NCI-H82 treated with DMSO at 0.1 percent for 48 hours (cell line): ENCODE data around the gene ARHGAP8.
"Not testable (repeated sequence)": the region's sequence is repeated elsewhere in the genome, so short reads cannot be mapped to it uniquely, and the experiment has no call there.

Experiments
- DNase-seq: peaks from one replicate; lab custom pipeline; 2025; ENCODE audit not compliant: unreplicated experiment; lab: John Stamatoyannopoulos, UW

The ARHGAP8 gene

GRCh38 chr22:44850946-44851345 lies 98.6 kb downstream of the ARHGAP8 start:
- DNase-seq = no peak

GRCh38 chr22:44854641-44855040 lies 102.3 kb downstream of the ARHGAP8 start:
- not testable (repeated sequence) for DNase-seq

DNA sequence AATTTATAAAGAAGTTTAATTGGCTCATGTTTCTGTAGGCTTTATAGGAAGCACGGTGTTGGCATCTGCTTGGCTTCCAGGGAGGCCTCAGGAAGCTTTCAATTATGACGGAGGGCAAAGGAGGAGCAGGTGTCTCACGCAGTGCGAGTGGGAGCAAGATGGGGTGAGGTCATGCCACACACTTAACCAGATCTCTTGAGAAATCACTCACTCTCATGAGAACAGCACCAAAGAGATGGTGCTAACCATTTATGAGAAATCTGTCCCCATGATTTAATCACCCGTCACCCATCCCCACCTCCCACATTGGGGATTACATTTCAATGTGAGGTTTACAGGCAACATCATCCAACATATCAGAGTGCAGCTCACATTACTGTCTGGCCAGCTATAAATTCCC lies 103.5 kb downstream of the ARHGAP8 start:
- no peak for DNase-seq

DNA sequence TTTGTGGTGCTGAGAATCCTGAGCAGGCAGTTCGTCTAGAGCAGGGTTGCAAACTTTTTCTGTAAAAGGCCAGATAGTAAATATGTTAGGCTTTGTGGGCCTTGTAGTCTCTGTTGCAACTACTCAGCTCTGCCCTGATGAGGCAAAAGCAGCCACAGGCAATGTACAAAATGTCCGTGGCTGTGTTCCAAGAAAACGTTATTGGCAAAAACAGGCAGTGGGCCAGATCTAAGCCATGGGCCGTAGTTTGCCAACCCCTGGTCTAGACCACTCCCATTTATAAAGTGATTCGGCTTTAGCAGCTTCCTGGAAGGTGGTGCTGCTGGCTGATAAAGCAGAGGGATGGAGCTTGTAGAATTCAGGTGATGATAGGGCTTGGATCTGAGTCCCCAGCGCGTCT lies 106.4 kb downstream of the ARHGAP8 start:
- DNase-seq = not testable (repeated sequence)

GRCh38 chr22:44859641-44860040 lies 107.3 kb downstream of the ARHGAP8 start:
- no peak for DNase-seq

GRCh38 chr22:44860311-44860710 lies 107.9 kb downstream of the ARHGAP8 start:
- peak; percentile 59 for DNase-seq

GRCh38 chr22:44861245-44861644 lies 108.9 kb downstream of the ARHGAP8 start:
- no peak for DNase-seq

DNA sequence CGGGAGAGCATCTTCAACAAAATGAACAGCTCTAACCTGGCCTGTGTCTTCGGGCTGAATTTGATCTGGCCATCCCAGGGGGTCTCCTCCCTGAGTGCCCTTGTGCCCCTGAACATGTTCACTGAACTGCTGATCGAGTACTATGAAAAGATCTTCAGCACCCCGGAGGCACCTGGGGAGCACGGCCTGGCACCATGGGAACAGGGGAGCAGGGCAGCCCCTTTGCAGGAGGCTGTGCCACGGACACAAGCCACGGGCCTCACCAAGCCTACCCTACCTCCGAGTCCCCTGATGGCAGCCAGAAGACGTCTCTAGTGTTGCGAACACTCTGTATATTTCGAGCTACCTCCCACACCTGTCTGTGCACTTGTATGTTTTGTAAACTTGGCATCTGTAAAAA lies 109.9 kb downstream of the ARHGAP8 start:
- no peak for DNase-seq

DNA sequence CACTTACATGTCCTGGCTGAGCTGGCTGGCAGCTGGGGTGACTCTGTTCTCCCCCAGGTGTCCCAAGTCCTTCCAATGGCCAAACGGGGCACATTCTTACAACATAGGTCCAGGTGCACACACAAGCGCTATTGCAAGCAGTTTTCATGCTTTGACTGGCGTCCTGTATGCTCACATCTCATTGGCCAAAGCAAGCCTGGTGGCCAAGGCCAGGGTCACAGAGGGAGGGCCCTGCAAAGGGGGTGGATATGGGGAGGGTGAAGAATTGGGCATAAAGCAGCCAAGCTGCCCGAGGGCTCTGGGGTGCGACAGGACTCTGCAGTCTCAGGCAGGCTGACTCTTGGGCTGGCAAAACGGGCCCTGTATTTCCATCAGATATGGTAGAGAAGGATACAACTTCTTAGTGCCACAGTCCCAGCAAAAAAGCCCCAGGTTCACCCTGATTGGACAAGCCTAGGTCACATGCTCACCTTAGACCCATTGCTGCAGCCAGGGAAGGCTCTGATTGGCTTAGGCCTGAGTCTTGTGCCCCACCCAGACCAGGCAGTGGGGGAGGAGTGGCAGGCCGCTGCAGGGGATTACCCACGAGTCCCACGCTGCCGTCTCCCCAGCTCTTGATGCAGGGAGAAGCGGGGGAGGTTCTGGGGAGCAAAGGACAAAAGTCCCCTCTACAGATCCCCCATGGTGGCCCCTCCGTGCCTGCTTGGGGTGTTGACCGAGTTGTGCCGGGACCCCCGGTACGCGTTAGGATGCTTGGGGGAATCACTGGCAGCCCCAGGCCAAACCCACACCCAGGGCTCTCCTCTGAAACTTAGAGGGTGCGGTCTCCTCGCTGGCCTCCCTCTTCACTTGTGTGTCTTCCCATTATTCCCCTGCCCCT lies 110.8 kb downstream of the ARHGAP8 start:
- DNase-seq = peak; percentile 60

DNA sequence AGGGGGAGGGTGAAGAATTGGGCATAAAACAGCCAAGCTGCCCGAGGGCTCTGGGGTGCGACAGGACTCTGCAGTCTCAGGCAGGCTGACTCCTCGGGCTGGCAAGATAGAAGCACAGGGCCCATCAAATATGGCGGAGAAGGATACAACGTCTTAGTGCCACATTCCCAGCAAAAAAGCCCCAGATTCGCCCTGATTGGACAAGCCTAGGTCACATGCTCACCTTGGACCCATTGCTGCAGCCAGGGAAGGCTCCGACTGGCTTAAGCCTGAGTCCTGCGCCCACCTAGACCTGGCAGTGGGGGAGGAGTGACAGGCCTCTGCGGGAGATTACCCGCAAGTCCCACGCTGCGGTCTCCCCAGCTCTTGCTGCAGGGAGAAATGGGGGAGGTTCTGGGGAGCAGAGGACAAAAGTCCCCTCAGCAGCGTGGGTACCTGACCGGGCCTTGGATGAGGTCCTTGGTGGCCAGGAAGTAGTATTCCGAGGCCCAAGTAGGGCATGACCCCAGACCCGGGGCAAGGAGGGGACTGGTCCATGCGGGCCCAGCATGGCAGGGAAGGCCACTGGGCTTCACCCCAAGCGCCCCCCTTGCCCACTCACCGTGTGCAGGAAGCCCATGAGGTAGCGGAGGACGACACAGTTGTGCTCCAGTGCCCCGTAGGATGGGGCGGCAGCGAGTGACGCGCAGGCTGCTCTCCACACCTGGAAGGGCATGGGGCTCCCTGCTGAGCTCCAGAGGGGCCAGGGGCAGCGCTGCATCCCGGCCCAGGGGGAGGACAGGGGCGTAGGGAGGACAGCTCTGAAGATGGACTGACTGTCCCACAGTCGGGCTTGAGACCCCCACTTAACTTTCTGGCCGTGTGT lies 113.0 kb downstream of the ARHGAP8 start:
- DNase-seq = no peak

- DNase-seq = no peak
These were observed 116.8 kb downstream of the ARHGAP8 start for GRCh38 chr22:44869196-44869595.

DNA sequence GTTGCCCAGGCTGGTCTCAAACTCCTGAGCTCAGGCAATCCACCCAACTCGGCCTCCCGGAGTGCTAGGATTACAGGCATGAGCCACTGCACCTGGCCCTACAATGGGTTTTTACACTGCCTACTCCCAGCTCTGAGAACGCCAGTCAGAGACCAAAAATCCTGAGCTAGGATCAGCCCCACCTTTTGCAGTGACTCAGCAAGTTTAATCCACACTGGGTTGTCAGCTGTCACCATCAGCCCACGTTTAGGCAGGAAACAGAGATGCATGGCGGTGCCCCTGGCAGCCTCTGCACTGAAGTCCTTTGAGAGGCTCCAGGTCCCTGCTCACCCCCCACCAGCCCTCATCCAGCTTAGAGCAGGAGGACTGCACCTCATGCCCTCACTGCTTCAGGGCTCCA lies 117.6 kb downstream of the ARHGAP8 start:
- DNase-seq = peak; percentile 28

GRCh38 chr22:44871782-44872181 lies 119.4 kb downstream of the ARHGAP8 start:
- no peak for DNase-seq

DNA sequence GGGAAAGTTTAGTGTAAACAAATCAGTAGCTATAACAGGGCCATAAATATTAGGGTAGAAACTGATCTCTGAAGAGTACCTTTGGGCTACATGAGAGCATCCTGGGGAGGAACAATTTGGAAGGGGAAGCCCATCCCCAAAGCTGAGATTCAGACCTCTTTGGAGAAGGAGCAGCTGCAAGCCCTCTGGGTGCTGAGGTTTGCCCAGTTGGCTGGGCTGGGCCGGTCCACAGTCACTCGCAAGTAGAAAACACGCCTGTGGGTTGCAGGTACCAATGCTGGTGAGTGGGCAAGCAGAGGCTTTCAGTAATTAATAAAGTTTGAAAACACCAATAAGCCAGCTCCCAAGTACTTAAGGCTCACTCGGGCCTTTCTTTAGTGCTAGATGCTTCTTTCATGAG lies 124.5 kb downstream of the ARHGAP8 start:
- DNase-seq = no peak

DNA sequence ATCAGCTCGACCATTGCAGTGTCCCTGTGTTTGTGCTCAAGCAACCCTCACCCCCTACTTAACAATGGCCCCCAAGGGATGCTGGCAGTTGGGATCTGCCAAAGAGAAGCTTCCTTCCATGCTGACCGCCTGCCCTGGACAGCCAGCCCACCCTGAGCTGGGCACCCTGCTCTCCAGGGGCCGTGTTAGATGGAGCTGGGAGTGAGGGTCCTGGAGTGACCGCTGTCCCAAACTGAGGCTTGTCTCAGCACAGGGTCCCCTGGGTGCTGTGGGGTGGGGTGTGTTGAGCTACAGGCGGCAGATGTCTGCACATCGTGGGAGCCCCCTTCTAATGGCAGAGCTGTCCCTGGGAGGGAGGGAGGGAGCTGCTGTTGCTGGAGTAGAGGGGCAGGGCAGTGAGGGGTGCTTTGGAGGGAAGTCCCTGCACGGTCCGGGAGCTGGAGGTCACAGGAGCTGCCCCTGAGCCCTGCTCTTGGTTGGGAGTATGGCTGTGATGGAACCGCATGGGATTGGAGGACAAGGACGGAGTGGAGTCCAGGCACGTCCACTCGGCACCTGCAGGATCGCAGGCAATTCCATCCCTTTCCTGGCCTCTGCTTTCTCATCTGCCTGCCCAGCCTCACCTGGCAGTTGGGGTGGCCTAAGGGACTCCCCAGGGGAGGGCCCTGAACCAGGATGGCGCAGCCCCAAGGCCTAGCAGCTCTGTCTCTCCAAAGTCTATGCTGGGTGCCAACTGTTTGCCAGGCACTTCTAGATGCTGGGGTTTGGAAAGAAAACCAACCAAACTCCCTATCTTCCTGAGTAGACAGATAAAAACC lies 126.3 kb downstream of the ARHGAP8 start:
- DNase-seq = no peak

DNA sequence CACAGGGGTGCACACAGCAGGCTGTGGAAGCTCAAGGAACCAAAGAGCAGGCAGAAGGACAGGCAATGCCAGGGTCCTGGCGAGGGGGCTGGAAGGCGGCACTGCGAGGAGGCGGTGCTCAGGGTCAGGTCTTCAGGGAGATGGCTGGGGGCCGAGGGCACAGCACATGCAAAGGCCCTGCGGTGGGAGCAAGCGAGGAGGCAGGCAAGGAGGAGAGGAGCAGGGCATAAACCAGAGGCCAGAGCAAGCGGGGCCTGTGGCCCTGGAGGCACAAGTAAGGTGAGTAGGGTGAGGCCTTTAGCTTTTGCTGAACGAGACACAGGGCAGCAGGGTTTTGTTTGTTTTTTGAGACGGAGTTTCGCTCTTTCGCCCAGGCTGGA lies 126.9 kb downstream of the ARHGAP8 start:
- DNase-seq = no peak

- no peak for DNase-seq
These were observed 128.4 kb downstream of the ARHGAP8 start for GRCh38 chr22:44880610-44881290.

DNA sequence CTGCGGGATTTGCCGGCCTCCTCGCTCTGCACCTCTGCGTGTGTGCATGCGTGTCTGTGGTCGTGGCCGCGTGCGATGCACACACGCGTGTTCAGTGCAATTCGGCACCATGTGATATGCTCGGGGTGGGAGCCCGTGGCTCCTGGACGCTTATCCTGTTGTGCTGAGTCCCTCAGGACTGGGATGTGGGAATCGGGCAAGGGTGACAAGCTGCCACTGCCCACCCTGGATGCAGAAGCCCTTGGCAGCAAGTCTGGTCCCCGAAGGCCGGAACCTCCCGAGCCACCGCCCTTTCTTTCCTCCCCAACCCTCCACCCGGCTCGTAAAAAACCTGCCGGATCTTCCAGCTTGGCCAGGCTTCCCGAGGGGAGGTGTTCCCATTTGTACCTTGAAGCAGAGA lies 129.2 kb downstream of the ARHGAP8 start:
- no peak for DNase-seq

DNA sequence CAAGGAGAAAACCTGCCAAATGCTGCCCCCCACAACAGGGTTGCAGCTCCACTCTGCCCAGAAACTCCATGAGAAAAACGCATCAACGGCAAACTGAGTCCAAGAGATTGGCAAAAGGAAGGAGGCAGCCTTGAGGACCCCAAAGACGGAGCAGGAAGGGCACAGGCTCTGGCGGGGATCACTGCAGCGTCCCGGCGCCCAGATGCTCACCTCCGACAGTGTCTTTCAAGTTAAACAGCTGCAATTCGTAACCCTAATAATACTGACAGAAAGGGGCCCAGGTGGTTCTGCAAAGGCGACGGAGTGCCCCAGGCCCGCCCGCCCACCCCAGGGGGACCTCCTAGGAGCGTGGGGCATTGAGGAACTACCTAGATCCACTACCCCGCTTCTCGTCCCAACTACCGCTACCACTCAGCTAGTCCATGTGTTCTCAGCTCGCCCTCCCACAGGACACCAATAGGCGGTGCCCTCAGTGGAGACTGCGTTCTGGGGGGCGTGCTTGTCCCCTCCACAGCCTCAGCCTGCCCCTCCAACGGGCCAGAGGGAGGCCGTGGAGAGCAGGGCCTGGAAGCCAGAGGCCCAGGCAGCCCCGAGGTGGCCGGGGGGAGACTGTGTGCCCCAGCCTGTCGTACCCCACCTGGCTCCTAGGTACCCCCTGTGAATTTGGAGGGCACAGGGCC lies 130.0 kb downstream of the ARHGAP8 start:
- no peak for DNase-seq

GRCh38 chr22:44883011-44883421 lies 130.6 kb downstream of the ARHGAP8 start:
- DNase-seq = no peak
